HepG2 (cell line): ENCODE data around the gene DBNDD2. TPM values are rescaled to one million over a fixed set of nuclear protein-coding genes. Genes with fewer than 3 reads are reported as not detected.

Experiments
- BCLAF1 ChIP-seq: fragments of 450-650 bp; IDR thresholded peaks from 2 replicates; pipeline ENCODE4 v1.6.1; 2017; ENCODE audit warnings: mild to moderate bottlenecking
- CBFB ChIP-seq: sonication (generic); formaldehyde crosslinking; IDR thresholded peaks from 2 replicates; pipeline ENCODE4 v1.4.0; 2020; ENCODE audit warnings: missing genetic modification reagents
- CREB3 ChIP-seq: sonication (generic); formaldehyde crosslinking; IDR thresholded peaks from 2 replicates; pipeline ENCODE4 v1.5.0; 2020; ENCODE audit warnings: missing genetic modification reagents
- ELF3 ChIP-seq: IDR thresholded peaks from 2 replicates; pipeline ENCODE4 v1.6.1; 2016; ENCODE audit warnings: missing genetic modification reagents, missing compliant biosample characterization
- FOXA1 ChIP-seq, 2 experiments: fragments of 450-650 bp in 1 of 2; sonication (generic) in 1 of 2; formaldehyde crosslinking in 1 of 2; IDR thresholded peaks; 2 replicates each; pipeline versions ENCODE4 v1.4.0 to v1.6.1; 2016 to 2020; ENCODE audit warnings: missing genetic modification reagents in 1 of 2
- FOXP1 ChIP-seq, 2 experiments: fragments of 450-650 bp in 1 of 2; IDR thresholded peaks; 2 replicates each; pipeline ENCODE4 v1.6.1; 2017 to 2018; ENCODE audit warnings: antibody characterized with exemption in 1 of 2
- FUBP1 ChIP-seq: sonication (generic); formaldehyde crosslinking; IDR thresholded peaks from 2 replicates; pipeline ENCODE4 v1.5.1; 2020; ENCODE audit warnings: missing genetic modification reagents, mild to moderate bottlenecking, borderline replicate concordance
- HDAC6 ChIP-seq: fragments of 200-600 bp; sonication (generic); IDR thresholded peaks from 2 replicates; pipeline ENCODE4 v1.7.0; 2017; ENCODE audit warnings: mild to moderate bottlenecking, antibody characterized with exemption, low read length, low read depth
- HES4 ChIP-seq: sonication (generic); formaldehyde crosslinking; IDR thresholded peaks from 2 replicates; pipeline ENCODE4 v1.9.0; 2021; ENCODE audit warnings: mild to moderate bottlenecking, missing genetic modification reagents, borderline replicate concordance
- KDM5A ChIP-seq: fragments of 200-600 bp; sonication (generic); IDR thresholded peaks from 2 replicates; pipeline ENCODE4 v1.7.0; 2018; ENCODE audit warnings: antibody characterized with exemption, mild to moderate bottlenecking, low read length, borderline replicate concordance
- MBD4 ChIP-seq: IDR thresholded peaks from 2 replicates; pipeline ENCODE4 v1.6.1; 2012; ENCODE audit warnings: low read length, inconsistent platforms, borderline replicate concordance
- PCBP1 ChIP-seq: fragments of 200-400 bp; formaldehyde crosslinking; IDR thresholded peaks from 2 replicates; pipeline ENCODE4 v1.6.1; 2017; ENCODE audit warnings: mild to moderate bottlenecking, low read depth, low read length, borderline replicate concordance
- RXRB ChIP-seq: IDR thresholded peaks from 2 replicates; pipeline ENCODE4 v1.6.1; 2016; ENCODE audit warnings: borderline replicate concordance, missing genetic modification reagents, missing compliant biosample characterization
- SALL1 ChIP-seq: sonication (generic); formaldehyde crosslinking; IDR thresholded peaks from 2 replicates; pipeline ENCODE4 v1.8.0; 2022; ENCODE audit warnings: mild to moderate bottlenecking, missing genetic modification reagents
- THAP11 ChIP-seq: IDR thresholded peaks from 2 replicates; pipeline ENCODE4 v1.6.1; 2016; ENCODE audit warnings: missing biosample characterization, missing genetic modification reagents
- THYN1 ChIP-seq: sonication (generic); formaldehyde crosslinking; IDR thresholded peaks from 2 replicates; pipeline ENCODE4 v1.8.1; 2023; ENCODE audit warnings: low read depth, mild to moderate bottlenecking, moderate library complexity, missing genetic modification reagents, borderline replicate concordance
- ZC3H13 ChIP-seq: sonication (generic); formaldehyde crosslinking; IDR thresholded peaks from 2 replicates; pipeline ENCODE4 v1.8.1; 2023; ENCODE audit warnings: mild to moderate bottlenecking, missing genetic modification reagents, moderate library complexity
- ZMAT3 ChIP-seq: sonication (generic); formaldehyde crosslinking; conservative IDR thresholded peaks from 2 replicates; pipeline ENCODE4 v1.7.0; 2021; ENCODE audit warnings: missing genetic modification reagents
- ZNF24 ChIP-seq: fragments of 450-650 bp; IDR thresholded peaks from 2 replicates; pipeline ENCODE4 v1.6.1; 2017; ENCODE audit warnings: antibody characterized with exemption, mild to moderate bottlenecking
- ZNF33B ChIP-seq: sonication (generic); formaldehyde crosslinking; IDR thresholded peaks from 2 replicates; pipeline ENCODE4 v1.5.1; 2020; ENCODE audit warnings: mild to moderate bottlenecking, missing genetic modification reagents
- ZNF460 ChIP-seq: sonication (generic); formaldehyde crosslinking; IDR thresholded peaks from 2 replicates; pipeline ENCODE4 v1.5.1; 2020; ENCODE audit warnings: missing genetic modification reagents, mild to moderate bottlenecking, borderline replicate concordance
- ZNF747 ChIP-seq: sonication (generic); formaldehyde crosslinking; IDR thresholded peaks from 2 replicates; pipeline ENCODE4 v1.8.1; 2023; ENCODE audit warnings: missing genetic modification reagents, mild to moderate bottlenecking, borderline replicate concordance
- ZNF75D ChIP-seq: sonication (generic); formaldehyde crosslinking; IDR thresholded peaks from 2 replicates; pipeline ENCODE4 v1.8.1; 2023; ENCODE audit warnings: missing genetic modification reagents, mild to moderate bottlenecking, borderline replicate concordance
- ZNF816 ChIP-seq: sonication (generic); formaldehyde crosslinking; IDR thresholded peaks from 2 replicates; pipeline ENCODE4 v1.8.0; 2022; ENCODE audit warnings: missing genetic modification reagents, mild to moderate bottlenecking, borderline replicate concordance
- ZSCAN30 ChIP-seq: sonication (generic); formaldehyde crosslinking; IDR thresholded peaks from 2 replicates; pipeline ENCODE4 v1.5.0; 2020; ENCODE audit warnings: mild to moderate bottlenecking, missing genetic modification reagents
- polyA plus RNA-seq, 8 experiments: library from polyadenylated mRNA; depleted of rRNA in 3 of 8; stranded (reverse) in 7 of 8; unstranded in 1 of 8; fragments of >200 nt; fragmentation: Illumina TruSeq in 4 of 8; extraction: Trizol in 4 of 8; gene quantifications; 2 replicates each; pipeline versions ENCODE4 v1.2.1 to v1.2.3, GENCODE V29; 2011 to 2016; ENCODE audit warnings: low read depth in 4 of 8, missing spikeins in 1 of 8, mixed read lengths in 1 of 8; ENCODE audit not compliant: insufficient read depth in 1 of 8
- total RNA-seq, 5 experiments: library from RNA; depleted of rRNA; stranded (reverse); fragments of >200 nt; fragmentation: Illumina TruSeq; extraction: Trizol; gene quantifications; 2 replicates each; pipeline ENCODE4 v1.2.3, GENCODE V29; 2016; ENCODE audit warnings: low read depth in 1 of 5

DBNDD2 gene
- total and polyA plus RNA-seq, 2 of the 13 experiments (the other 11 are each of a cell fraction or from before 2014, with no cell fraction given) = 16.7 to 47.6 TPM

DNA sequence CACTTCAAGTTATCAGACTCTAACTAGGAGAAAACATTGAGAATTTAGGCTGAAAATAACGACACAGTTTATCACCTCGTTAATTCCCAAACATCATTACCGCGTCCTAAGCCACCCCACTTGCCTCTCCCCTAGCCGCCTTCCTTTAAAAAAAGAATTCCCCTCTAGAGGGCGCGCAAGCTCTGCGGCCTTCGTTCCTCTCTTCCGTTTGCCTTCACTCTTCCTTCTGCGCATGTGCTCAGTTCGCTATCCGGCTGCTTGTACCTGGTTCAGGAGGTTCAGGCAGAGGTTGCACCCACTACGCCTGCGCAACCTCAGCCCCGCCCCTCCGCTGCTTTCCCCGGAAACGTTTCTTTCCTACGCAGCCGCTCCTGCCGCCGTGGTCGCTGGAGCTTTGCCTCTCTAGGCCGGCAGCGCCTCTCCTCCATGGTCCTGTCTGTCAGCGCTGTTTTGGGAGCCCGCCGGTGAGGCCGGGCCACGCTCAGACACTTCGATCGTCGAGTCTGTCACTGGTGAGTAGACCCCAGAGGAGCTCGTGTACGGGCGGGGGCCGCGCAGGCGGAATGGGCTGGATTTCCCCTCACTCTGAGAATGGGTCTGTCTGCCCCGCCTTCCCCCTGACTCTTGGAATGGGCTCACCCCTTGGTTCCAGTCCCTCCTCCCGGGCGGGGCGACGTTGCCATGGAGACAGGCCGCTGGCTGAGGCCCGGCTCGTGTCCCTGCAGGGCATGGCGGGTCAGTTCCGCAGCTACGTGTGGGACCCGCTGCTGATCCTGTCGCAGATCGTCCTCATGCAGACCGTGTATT, 45.1 kb upstream of the DBNDD2 start, which contains the start of gene SYS1 (continued):
- TF ChIP-seq PCBP1 = peak; percentile 95
- no peak for TF ChIP-seq FOXA1 (IDR thresholded peaks at IDR 0.05)
- TF ChIP-seq FOXA1 (CRISPR knock-in tag; IDR thresholded peaks at IDR 0.05) = peak; percentile 41
- peak; percentile 90 for TF ChIP-seq ZNF33B (CRISPR knock-in tag)
- no peak for TF ChIP-seq FOXP1 (IDR thresholded peaks at IDR 0.05)
- peak; percentile 29; the same call in 1 of the 2 replicates for TF ChIP-seq FOXP1 (CRISPR knock-in tag; IDR thresholded peaks at IDR 0.05)
- peak; percentile 87 for TF ChIP-seq ELF3 (CRISPR knock-in tag)
- no peak for TF ChIP-seq ZNF460 (CRISPR knock-in tag)
- TF ChIP-seq ZSCAN30 (CRISPR knock-in tag) = no peak
- TF ChIP-seq HDAC6 = no peak
- TF ChIP-seq CBFB (CRISPR knock-in tag) = peak; percentile 93
- peak; percentile 89; the same call in 1 of the 2 replicates for TF ChIP-seq CREB3 (CRISPR knock-in tag)
- peak; percentile 73; the same call in 1 of the 2 replicates for TF ChIP-seq ZMAT3 (CRISPR knock-in tag)
- peak; percentile 98 for TF ChIP-seq SALL1 (CRISPR knock-in tag)
- no peak; the same call in 1 of the 2 replicates for TF ChIP-seq ZNF24
- no peak; the same call in 1 of the 2 replicates for TF ChIP-seq FUBP1
- no peak for TF ChIP-seq MBD4
- TF ChIP-seq ZNF747 (CRISPR knock-in tag) = peak; percentile 99
- peak; percentile 91 for TF ChIP-seq HES4 (CRISPR knock-in tag)
- no peak for TF ChIP-seq THYN1 (CRISPR knock-in tag)
- TF ChIP-seq BCLAF1 = no peak
- no peak for TF ChIP-seq ZNF816 (CRISPR knock-in tag)
- TF ChIP-seq ZNF75D (CRISPR knock-in tag) = no peak
- peak; percentile 96 for TF ChIP-seq THAP11 (CRISPR knock-in tag)
- TF ChIP-seq ZC3H13 = peak; percentile 77; the same call in 1 of the 2 replicates
- peak; percentile 86 for TF ChIP-seq RXRB (CRISPR knock-in tag)
- peak; percentile 91; the same call in 1 of the 2 replicates for TF ChIP-seq KDM5A
